ENCODE results near the gene MRNIP. TPM values are rescaled to one million over a fixed set of nuclear protein-coding genes. Genes with fewer than 3 reads are reported as not detected.

The MRNIP gene
- total and polyA plus RNA-seq, 8 donors: 8.0 to 46.0 (median 27.1) TPM

- TF ChIP-seq EP300 (IDR thresholded peaks at IDR 0.05) (no peak), POLR2AphosphoS5 (IDR thresholded peaks at IDR 0.05) (no peak), POLR2A (IDR thresholded peaks at IDR 0.05) (no peak), CTCF (IDR thresholded peaks at IDR 0.05) (no peak)
- Histone ChIP-seq H3K27ac (no peak overlapping the region), H3K36me3 (peaks cover 49 to 97% (median 90%) of the 10 kb centered on the region in 4 donors), H3K9me3 (peaks cover 0 to 12% (median 6%) of the 10 kb centered on the region in 4 donors), H3K4me3 (no peak overlapping the region), H3K27me3 (no peaks in the 10 kb centered on the region), H3K4me1 (no peaks in the 10 kb centered on the region)
- intact Hi-C loops (cut with DNase I; ENCODE audit: low total_unique reads): no loop called here
- DNase-seq: no peak
- 90 to 96% (median 92%) methylated on average over 13 to 26 of the region's 26 CpGs for WGBS, 5 donors
Measured at GRCh38 chr5:179878222-179879002, 19.8 kb upstream of the MRNIP start.

- H3K4me3 ChIP-seq: no peak overlapping the region
- 91 to 100% (median 93%) methylated on average over 3 of the region's 3 CpGs for WGBS, 5 donors
- H3K27me3 ChIP-seq: no peaks in the 10 kb centered on the region
- H3K4me1 ChIP-seq: no peaks in the 10 kb centered on the region
- H3K9me3 ChIP-seq: no peaks in the 10 kb centered on the region
- no peak for DNase-seq
- peaks cover 63 to 97% (median 94%) of the 10 kb centered on the region in 4 donors for H3K36me3 ChIP-seq
- TF ChIP-seq POLR2A (IDR thresholded peaks at IDR 0.05): no peak
- no peak for TF ChIP-seq POLR2AphosphoS5 (IDR thresholded peaks at IDR 0.05)
- no peak for TF ChIP-seq CTCF (IDR thresholded peaks at IDR 0.05)
- no peak for TF ChIP-seq EP300 (IDR thresholded peaks at IDR 0.05)
- H3K27ac ChIP-seq: no peak overlapping the region
- intact Hi-C loops (cut with DNase I; ENCODE audit: low total_unique reads): no loop called here
Measured at GRCh38 chr5:179876610-179876952, 18.0 kb upstream of the MRNIP start.

GRCh38 chr5:179875741-179876609 lies 17.4 kb upstream of the MRNIP start:
- Histone ChIP-seq H3K36me3 (peaks cover 63 to 97% (median 96%) of the 10 kb centered on the region in 4 donors), H3K27me3 (no peaks in the 10 kb centered on the region), H3K4me1 (no peaks in the 10 kb centered on the region), H3K4me3 (no peak overlapping the region), H3K9me3 (no peaks in the 10 kb centered on the region), H3K27ac (no peak overlapping the region)
- TF ChIP-seq POLR2AphosphoS5 (IDR thresholded peaks at IDR 0.05) (no peak), EP300 (IDR thresholded peaks at IDR 0.05) (no peak), CTCF (IDR thresholded peaks at IDR 0.05) (no peak), POLR2A (IDR thresholded peaks at IDR 0.05) (no peak)
- no peak for DNase-seq
- 89 to 94% (median 91%) methylated on average over 16 of the region's 16 CpGs for WGBS, 5 donors
- intact Hi-C loops (cut with DNase I; ENCODE audit: low total_unique reads): no loop called here

- Histone ChIP-seq H3K9me3 (no peaks in the 10 kb centered on the region), H3K4me3 (no peak overlapping the region), H3K36me3 (peaks cover 62 to 97% (median 97%) of the 10 kb centered on the region in 4 donors), H3K4me1 (no peaks in the 10 kb centered on the region), H3K27me3 (no peaks in the 10 kb centered on the region), H3K27ac (no peak overlapping the region)
- no peak for TF ChIP-seq POLR2AphosphoS5 (IDR thresholded peaks at IDR 0.05)
- TF ChIP-seq EP300 (IDR thresholded peaks at IDR 0.05): no peak
- TF ChIP-seq CTCF (IDR thresholded peaks at IDR 0.05): no peak
- TF ChIP-seq POLR2A (IDR thresholded peaks at IDR 0.05): no peak
- 95 to 98% (median 97%) methylated on average over 20 to 28 of the region's 28 CpGs for WGBS, 5 donors
- no peak for DNase-seq
- intact Hi-C loops (cut with DNase I; ENCODE audit: low total_unique reads): no loop called here
Measured at GRCh38 chr5:179874536-179875292, 16.1 kb upstream of the MRNIP start.
